Measurements from ENCODE around the gene KNDC1.

DNA sequence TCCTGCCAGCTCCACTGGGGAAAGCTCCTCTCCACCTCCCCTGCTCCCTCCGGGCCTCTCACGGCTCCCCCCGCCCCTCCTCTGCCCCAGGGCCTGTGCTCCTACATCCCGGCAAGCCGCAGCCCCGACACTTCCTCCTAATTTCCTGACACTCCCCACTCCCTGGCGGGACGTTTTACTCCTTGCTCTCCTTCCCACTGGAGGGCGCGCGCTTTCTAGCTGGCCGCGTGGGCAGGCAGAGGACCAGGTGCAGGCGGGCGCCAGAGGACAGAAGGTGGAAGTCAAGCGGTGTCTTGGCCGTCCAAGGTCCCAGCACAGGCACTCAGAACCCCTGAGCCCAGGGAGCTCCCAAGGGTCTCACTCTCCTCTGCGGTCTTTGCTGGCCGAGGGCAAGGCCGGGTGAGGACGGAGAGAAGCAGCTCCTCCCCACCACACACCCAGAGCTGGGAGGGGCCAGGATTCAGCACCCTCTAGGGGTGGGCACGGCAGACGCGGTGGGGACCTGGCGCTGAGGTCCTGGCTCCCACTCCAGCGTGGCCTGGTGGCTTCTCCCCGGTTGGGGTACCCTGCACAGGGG, 97.6 kb downstream of the KNDC1 start:
- no peak for TF ChIP-seq CTCF (IDR thresholded peaks at IDR 0.05)
- no peak for TF ChIP-seq POLR2A (IDR thresholded peaks at IDR 0.05)
- TF ChIP-seq POLR2AphosphoS5 (IDR thresholded peaks at IDR 0.05): peak in 2 of 3 donors; percentile 25 to 51
